ENCODE data around the gene SSUH2.
"Not testable (repeated sequence)": the region's sequence is repeated elsewhere in the genome, so short reads cannot be mapped to it uniquely, and the experiment has no call there.

SSUH2 gene

DNA sequence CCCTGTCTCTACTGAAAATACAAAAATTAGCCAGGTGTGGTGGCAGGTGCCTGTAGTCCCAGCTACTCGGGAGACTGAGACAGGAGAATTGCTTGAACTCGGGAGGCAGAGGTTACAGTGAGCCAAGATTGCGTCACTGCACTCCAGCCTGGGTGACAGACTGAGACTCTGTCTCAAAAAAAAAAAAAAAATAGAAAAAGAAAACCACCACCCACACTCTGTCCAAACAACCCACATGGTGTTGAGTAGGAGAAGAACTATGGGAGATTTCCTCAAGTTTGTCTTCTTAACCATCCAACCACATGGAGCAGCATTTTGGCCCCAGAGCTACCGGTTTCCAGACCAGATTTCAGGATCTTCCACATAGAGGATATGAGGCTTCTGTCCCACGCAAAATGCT lies 64.2 kb downstream of the SSUH2 start:
- not testable (repeated sequence) for DNase-seq (ENCODE audit: low read depth, low spot score)

DNA sequence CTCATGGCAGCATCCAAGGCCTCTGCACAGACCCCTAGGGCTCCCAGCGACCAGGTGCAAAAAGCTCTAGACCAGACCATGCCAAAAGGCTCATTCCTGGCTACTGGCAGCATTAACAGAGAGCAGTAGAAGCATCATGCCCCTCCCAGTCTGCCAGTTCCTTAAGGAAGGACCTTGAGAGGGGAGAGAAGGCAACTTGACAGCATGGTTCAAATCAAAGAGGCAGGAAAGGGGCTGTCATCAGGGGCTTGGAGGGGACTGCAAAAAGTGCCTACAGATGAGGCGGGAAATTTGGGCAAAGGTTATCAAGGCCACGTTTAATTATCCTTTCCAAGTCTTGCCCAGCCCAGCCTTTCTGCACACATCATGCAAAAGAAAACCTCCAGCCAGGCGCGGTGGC lies 64.7 kb downstream of the SSUH2 start:
- no peak for DNase-seq (ENCODE audit: low read depth, low spot score)

DNA sequence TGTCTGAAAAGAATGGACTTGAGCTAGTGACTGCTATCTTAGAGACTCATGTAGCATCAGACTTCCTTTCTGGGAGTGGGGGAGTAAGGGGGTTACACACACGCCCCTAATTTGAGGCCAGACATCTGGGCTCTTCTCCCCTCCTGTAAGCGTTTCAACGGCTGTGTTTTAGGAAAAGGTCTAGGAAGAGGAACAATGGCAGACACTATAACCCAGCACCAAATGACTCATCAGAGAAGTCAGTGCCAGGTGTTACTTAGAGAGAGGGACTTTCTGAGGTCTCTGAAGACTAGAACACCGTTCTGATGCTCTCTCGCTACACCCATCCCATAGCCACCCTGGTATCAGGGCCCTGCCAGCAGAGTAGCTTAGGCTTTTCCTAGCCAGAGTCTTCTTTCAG lies 65.5 kb downstream of the SSUH2 start:
- DNase-seq (ENCODE audit: low read depth, low spot score), result no peak

DNA sequence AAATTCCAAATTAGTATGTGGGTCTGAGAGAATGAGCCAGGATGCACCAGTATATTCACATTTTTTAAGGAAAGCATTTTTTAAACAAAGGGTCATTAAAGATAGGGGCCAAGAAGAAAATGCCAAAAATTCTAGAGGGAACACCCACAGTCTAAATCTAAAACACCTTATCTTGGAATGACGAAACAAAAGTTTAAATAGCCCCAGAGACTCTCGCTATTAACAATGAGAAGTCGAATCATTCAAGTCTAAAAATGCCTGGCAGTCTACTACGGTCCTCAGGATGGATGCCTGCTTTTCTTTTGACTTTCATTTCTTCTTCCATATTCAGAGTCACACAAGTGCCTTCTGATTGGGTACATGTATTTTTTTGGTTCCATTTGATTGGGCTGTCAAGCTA lies 66.3 kb downstream of the SSUH2 start:
- DNase-seq (ENCODE audit: low read depth, low spot score), result no peak

DNA sequence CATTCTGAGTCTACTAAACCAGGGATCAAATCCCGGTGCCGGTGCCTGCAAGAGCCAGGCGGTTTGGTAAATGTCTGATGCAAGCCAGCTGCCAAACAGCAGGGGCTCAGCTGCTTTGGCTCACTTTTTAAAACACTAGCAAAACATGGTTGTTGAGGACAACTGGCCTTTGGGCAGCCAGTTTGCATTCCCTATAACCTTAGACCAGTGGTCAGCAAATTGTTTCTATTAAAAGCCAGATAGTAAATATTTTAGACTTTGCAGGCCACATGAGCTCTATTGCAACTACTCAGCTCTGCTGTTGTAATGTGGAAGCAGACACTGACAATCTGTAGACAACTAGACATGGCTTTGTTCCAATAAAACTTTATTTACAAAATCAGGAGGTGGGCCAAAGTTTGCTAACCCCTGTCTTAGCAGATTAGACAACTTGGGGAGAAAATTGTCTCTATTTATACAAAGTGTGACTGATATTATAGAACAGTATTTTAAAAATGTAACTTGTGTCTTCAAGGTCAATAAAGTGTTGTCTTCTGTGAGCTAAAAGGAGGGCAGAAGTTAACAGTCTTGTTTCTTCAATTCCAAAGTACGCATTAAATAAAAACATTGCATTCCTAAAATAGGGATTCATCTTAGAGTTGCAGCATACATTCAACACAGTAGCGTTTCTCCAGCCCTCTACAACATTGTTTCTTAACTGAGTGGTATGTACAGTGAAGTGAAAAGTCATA lies 67.6 kb downstream of the SSUH2 start:
- no peak for DNase-seq (ENCODE audit: low read depth, low spot score)

DNA sequence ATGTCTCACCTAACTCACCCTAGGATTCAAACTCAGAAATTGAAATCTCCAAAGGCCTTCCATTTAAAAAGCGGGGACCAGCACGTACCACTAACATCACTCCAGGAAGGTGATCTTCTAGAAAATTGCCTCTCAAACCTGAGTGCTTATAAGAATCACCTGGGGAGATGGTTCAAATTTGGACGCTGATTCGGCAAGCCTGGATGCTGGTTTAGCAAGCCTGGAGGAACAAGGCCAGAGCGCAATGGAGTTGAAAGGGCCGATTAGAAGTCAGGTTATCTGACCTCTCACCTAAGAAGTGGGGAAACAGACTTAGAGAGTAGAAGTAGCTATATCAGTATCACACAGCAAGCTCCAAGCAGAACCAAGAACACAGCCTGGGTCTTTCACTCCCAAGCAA lies 68.2 kb downstream of the SSUH2 start:
- DNase-seq (ENCODE audit: low read depth, low spot score), result no peak

DNA sequence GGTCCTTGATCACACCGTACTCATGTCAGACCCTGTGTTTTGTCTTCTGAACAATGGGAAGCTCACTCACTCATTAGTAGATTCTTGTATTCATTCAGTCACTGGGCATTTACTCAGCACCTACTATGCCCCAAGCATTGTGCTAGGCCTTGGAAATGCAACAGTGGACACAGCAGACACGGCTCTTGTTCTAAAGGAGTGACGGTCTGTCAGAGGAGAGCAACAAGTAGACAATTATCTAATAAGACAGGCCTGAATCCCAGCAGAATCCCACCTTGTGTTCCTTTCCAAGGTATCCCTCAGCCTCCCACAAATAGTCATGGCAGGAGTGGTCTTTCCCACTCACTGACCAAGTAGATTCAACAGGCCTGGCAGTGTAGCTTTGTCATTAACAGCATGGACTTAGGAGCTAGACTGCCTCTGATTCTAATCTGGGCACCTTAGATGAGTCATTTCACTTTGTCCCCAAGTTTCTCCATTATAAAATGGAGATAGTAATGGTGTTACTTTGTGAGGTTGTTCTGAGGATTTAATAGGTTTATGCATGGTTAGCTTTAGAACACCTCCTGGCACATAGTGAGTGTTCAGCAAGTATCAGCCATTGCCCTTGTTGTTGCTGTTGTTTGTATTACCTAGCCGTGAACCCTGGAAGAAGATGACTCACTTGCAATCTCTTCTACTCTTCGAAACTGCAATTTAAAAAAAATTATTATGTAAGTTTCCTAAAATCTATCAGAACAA lies 69.1 kb downstream of the SSUH2 start:
- DNase-seq (ENCODE audit: low read depth, low spot score), result no peak

DNA sequence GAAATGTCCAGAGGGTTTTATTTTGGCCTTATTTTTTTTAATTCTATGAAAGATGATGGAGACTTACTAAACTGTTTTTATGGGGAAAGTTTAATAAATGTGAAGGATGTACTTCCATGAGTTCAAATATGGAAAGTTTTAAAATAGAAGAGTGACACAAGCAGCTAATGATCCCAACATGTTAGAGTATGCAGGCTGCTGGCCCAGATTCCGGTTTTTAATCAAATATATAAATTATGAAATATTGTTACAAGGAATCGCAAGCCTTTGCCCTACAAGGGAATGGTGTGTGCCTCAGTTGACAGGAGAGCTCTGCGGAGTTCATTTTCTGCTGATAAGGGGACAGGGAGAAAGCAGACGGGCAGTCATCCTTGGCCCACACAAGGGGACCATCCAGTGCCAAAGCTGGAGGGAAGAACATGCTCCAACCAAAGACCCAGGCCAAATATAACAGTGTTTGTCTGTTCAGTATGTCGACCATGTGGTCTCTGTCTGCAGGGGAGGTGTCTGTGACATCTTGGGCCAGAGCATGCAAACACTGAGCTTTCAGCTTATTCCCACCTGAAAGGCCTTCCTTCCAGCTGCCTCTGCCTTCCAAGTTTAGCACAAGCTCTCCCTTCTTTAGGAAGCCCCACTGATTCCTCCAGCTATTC lies 69.8 kb downstream of the SSUH2 start:
- no peak for DNase-seq (ENCODE audit: low read depth, low spot score)

DNA sequence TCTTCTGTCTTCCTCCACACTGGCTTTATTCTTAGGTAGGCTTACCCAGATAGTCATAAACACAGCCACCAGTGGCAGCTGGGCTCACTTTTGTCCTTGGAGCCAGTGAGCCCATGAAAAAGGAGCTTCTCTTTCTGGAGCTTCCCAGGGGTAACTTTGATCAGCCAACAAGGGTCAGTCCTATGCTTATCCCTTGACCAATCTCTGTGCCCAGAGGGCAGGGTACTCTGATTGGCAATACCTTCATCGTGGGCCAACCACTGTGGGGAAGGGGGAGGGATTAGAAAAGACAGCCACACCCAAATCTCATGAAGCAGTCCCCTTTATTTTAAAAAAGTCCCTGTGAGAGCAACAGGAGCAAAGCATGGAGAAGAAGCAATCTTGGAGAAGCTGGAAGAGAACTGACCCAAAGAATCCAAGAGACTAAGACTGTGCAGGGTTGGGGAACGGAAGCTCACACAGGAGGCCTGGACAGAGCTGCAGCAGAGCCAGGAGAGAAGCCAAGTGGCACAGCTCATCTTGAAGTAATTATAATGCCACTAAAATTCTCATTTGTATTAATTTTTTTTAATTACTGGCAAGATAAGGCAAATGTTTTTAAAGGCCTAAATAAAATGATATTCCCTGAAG lies 70.4 kb downstream of the SSUH2 start:
- no peak for DNase-seq (ENCODE audit: low read depth, low spot score)

DNA sequence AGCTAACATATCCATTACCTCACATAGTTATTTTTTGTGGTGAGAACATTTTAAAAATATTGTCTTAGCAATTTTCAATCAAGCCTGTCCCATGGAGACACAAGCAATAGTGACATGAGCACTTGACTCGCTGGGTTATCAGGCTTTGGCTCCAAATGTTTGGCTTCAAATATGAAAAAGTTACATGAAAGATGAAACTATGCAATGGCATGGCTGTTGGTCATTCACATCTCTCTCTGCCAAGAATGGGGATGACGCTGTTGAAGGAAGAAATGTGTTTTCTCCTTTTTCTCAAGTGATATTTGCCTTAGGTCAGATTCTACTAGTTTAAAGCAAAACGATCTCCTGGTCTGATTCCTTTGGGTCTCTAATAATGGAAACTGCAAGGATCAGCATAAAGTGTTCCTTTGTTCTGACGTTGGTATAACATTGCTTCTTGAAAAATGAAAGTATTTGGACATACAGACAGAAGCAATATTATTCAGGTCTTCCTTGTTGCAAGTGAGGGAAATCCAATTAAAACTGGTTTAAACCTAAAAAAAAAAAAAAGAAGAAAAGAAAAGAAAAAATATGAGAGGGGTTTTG lies 71.2 kb downstream of the SSUH2 start:
- no peak for DNase-seq (ENCODE audit: low read depth, low spot score)

DNA sequence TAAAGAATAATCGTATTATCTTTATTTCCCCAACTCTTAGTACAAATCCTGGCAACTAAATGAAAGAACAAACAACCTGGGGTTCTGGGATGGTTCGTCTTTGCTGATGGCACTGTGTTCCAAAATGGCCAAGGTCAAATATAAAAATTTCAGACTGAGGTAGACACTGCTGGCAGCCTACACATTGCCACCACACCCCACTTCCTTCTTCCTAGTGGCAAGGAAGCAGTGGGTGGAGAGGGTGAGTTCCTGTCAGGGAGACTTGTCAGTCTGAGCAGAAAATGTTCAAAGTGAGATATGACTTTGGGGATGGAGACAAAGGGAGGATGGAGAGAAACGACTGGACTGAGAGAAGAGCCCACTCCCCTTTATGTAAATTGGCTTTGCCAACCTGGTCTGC lies 73.3 kb downstream of the SSUH2 start:
- DNase-seq (ENCODE audit: low read depth, low spot score), result no peak

Data from activated naive CD8-positive, alpha-beta T cell treated with anti-CD3 and anti-CD28 coated beads, Interleukin-2, amount 50 U/mL, for 16 hours (primary cell).